ENCODE results near the gene ZNF236. TPM values are rescaled to one million over a fixed set of nuclear protein-coding genes. Genes with fewer than 3 reads are reported as not detected.

Gene ZNF236
- total RNA-seq, 1 experiment from 2014 or later = 14.9 TPM

GRCh38 chr18:76948345-76948744 lies 126.0 kb downstream of the ZNF236 start:
- H3K27ac Mint-ChIP-seq (ENCODE audit: unreplicated experiment) = no peak overlapping the region
- no peaks in the 10 kb centered on the region for H3K27me3 ChIP-seq (replicated peaks; ENCODE audit: control insufficient read depth, insufficient read depth, low read length)
- no TSS peak for BruUV-seq (replicated peaks)
- no peaks in the 10 kb centered on the region for H3K4me1 ChIP-seq
- TF ChIP-seq CTCF (IDR thresholded peaks at IDR 0.05; ENCODE audit: insufficient read depth in 1 of 2, low read depth in 1 of 2, low read length in 1 of 2, severe bottlenecking in 1 of 2, unreplicated experiment in 1 of 2) = no peak
- ChIA-PET POLR2A (no interaction called here), CTCF (no interaction called here)
- no peaks in the 10 kb centered on the region for H3K27me3 Mint-ChIP-seq (ENCODE audit: insufficient read depth, unreplicated experiment)
- DNase-seq = no peak
- H3K4me3 ChIP-seq (ENCODE audit: low read depth, low read length) = no peak overlapping the region
- H3K36me3 ChIP-seq (ENCODE audit: control insufficient read depth, insufficient read depth, low read length) = no peaks in the 10 kb centered on the region
- no peak overlapping the region for H3K4me3 Mint-ChIP-seq (ENCODE audit: unreplicated experiment)
- intact Hi-C loops (cut with micrococcal nuclease; ENCODE audit: unreplicated experiment) = no loop called here
- H3K9me3 Mint-ChIP-seq (ENCODE audit: unreplicated experiment) = no peaks in the 10 kb centered on the region
- H3K4me1 Mint-ChIP-seq (ENCODE audit: low read depth, unreplicated experiment) = no peaks in the 10 kb centered on the region
- peaks cover 14% of the 10 kb centered on the region for H3K36me3 Mint-ChIP-seq (ENCODE audit: insufficient read depth, unreplicated experiment)
- no peaks in the 10 kb centered on the region for H3K9me3 ChIP-seq

DNA sequence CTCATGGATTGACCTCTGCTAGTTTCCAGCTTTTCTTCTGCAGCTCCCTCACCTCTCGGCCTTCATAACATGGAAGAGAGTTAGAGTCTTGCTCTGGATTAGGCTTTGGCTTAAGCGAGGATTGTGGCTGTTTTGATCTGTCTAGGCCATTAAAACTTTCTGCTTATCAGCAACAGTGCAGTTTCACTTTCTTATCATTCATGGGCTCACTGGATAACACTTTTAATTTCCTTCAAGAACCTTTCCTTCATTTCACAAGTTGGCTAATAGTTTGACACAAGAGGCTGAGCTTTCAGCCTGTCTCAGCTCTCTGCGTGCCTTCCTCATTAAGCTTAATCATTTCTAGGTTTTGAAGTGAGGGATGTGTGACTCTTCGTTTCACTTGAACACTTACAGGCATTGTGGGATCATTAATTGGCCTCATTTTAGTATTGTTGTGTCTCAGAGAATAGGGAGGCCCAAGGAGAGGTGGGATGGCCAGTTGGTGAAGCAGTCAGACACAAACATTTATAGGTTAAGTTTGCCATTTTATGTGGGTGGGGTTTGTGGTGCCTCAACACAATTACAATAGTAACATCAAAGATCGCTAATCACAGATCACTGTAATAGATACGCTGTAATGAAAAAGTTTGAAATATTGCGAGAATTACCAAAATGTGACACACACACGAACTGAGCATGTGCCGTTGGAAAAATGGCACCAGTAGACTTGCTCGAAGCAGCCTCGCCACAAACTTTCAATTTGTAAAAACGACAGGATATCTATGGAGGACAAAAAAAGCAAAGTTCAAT lies 129.3 kb downstream of the ZNF236 start:
- Mint-ChIP-seq H3K36me3 (ENCODE audit: insufficient read depth, unreplicated experiment) (peaks cover 8% of the 10 kb centered on the region), H3K27me3 (ENCODE audit: insufficient read depth, unreplicated experiment) (no peaks in the 10 kb centered on the region), H3K27ac (ENCODE audit: unreplicated experiment) (no peak overlapping the region), H3K9me3 (ENCODE audit: unreplicated experiment) (no peaks in the 10 kb centered on the region), H3K4me3 (ENCODE audit: unreplicated experiment) (no peak overlapping the region), H3K4me1 (ENCODE audit: low read depth, unreplicated experiment) (no peaks in the 10 kb centered on the region)
- no peak for DNase-seq
- Histone ChIP-seq H3K4me3 (ENCODE audit: low read depth, low read length) (no peak overlapping the region), H3K9me3 (no peaks in the 10 kb centered on the region), H3K4me1 (no peaks in the 10 kb centered on the region), H3K36me3 (ENCODE audit: control insufficient read depth, insufficient read depth, low read length) (no peaks in the 10 kb centered on the region), H3K27me3 (replicated peaks; ENCODE audit: control insufficient read depth, insufficient read depth, low read length) (no peaks in the 10 kb centered on the region)
- TF ChIP-seq CTCF (IDR thresholded peaks at IDR 0.05; ENCODE audit: insufficient read depth in 1 of 2, low read depth in 1 of 2, low read length in 1 of 2, severe bottlenecking in 1 of 2, unreplicated experiment in 1 of 2) = no peak
- POLR2A ChIA-PET = no interaction called here
- intact Hi-C loops (cut with micrococcal nuclease; ENCODE audit: unreplicated experiment) = no loop called here
- CTCF ChIA-PET = no interaction called here
- BruUV-seq (replicated peaks) = no TSS peak

DNA sequence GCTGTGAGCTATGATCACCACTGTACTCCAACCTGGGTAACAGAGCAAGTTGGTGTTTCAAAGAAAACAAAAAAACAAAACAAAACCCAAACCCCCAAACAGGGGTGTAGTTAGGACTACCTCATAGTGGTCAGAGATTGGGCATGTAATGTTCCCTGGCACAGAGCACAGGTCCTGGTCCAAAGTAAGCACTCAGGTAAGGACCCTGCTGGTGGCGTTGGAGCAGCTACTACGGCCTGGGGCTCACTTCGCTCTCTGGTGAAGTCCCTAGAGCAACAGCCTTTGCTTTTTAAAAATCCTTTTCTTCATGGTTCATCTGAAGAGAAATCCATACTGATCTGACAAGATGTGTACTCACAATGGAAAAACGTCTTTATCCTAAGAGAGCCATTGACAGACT lies 130.4 kb downstream of the ZNF236 start:
- H3K27me3 ChIP-seq (replicated peaks; ENCODE audit: control insufficient read depth, insufficient read depth, low read length) = no peaks in the 10 kb centered on the region
- no peaks in the 10 kb centered on the region for H3K4me1 ChIP-seq
- ChIA-PET CTCF (no interaction called here), POLR2A (no interaction called here)
- intact Hi-C loops (cut with micrococcal nuclease; ENCODE audit: unreplicated experiment) = no loop called here
- Mint-ChIP-seq H3K9me3 (ENCODE audit: unreplicated experiment) (no peaks in the 10 kb centered on the region), H3K36me3 (ENCODE audit: insufficient read depth, unreplicated experiment) (peaks cover 2% of the 10 kb centered on the region), H3K27ac (ENCODE audit: unreplicated experiment) (no peak overlapping the region), H3K27me3 (ENCODE audit: insufficient read depth, unreplicated experiment) (no peaks in the 10 kb centered on the region), H3K4me1 (ENCODE audit: low read depth, unreplicated experiment) (no peaks in the 10 kb centered on the region), H3K4me3 (ENCODE audit: unreplicated experiment) (no peak overlapping the region)
- H3K36me3 ChIP-seq (ENCODE audit: control insufficient read depth, insufficient read depth, low read length) = no peaks in the 10 kb centered on the region
- H3K4me3 ChIP-seq (ENCODE audit: low read depth, low read length) = no peak overlapping the region
- no peak for TF ChIP-seq CTCF (IDR thresholded peaks at IDR 0.05; ENCODE audit: insufficient read depth in 1 of 2, low read depth in 1 of 2, low read length in 1 of 2, severe bottlenecking in 1 of 2, unreplicated experiment in 1 of 2)
- no peaks in the 10 kb centered on the region for H3K9me3 ChIP-seq
- no peak for DNase-seq
- no TSS peak for BruUV-seq (replicated peaks)
